H1 (cell line): ENCODE data around the gene SLC7A7. TPM values are rescaled to one million over a fixed set of nuclear protein-coding genes. Genes with fewer than 3 reads are reported as not detected.

ENCODE experiments used
- CTCF ChIA-PET: fragments of 300-600 bp; sonication (Branson Sonifier 250); formaldehyde crosslinking; loops from one replicate; lab custom pipeline; 2021; ENCODE audit not compliant: partially characterized antibody; lab: Charles Lee
- POLR2A ChIA-PET: fragments of 300-600 bp; sonication (Branson Sonifier 250); formaldehyde crosslinking; loops from one replicate; lab custom pipeline; 2021; ENCODE audit warnings: inconsistent platforms; ENCODE audit not compliant: partially characterized antibody; lab: Charles Lee
- DNase-seq, 2 experiments: peaks; one replicate each; pipeline versions ENCODE4 v3.0.0 to v3.0.0-alpha.2; 2010 to 2022; ENCODE audit warnings: low spot score in 2 of 2, low read depth in 1 of 2, mixed read lengths in 1 of 2
- FAIRE-seq: peaks from 2 replicates; lab custom pipeline; 2011; peaks lifted over from hg19 to GRCh38; lab: Jason Lieb, UNC
- H2AFZ ChIP-seq: 2 replicates; pipeline ENCODE4 v1.8.1; 2012; ENCODE audit warnings: low read length, inconsistent platforms
- H2AK5ac ChIP-seq: 2 replicates; pipeline ENCODE4 v1.6.1; 2013; ENCODE audit warnings: low read depth, low read length
- H2BK120ac ChIP-seq: replicated peaks from 2 replicates; pipeline ENCODE3; 2013; ENCODE audit warnings: low read depth, low read length, inconsistent platforms
- H2BK12ac ChIP-seq: 2 replicates; pipeline ENCODE4 v1.6.1; 2013; ENCODE audit warnings: low read depth, low read length
- H2BK15ac ChIP-seq: 2 replicates; pipeline ENCODE4 v1.6.1; 2013; ENCODE audit warnings: low read length
- H2BK20ac ChIP-seq: 2 replicates; pipeline ENCODE4 v1.6.1; 2013; ENCODE audit warnings: low read length
- H2BK5ac ChIP-seq: 2 replicates; pipeline ENCODE4 v1.6.1; 2013; ENCODE audit warnings: low read depth, low read length
- H3K14ac ChIP-seq: 2 replicates; pipeline ENCODE4 v1.6.1; 2013; ENCODE audit warnings: inconsistent platforms; ENCODE audit not compliant: insufficient read length
- H3K18ac ChIP-seq: 2 replicates; pipeline ENCODE4 v1.6.1; 2013; ENCODE audit warnings: low read length; ENCODE audit errors: extremely low read depth
- H3K23ac ChIP-seq: 2 replicates; pipeline ENCODE4 v1.6.1; 2013; ENCODE audit warnings: inconsistent platforms; ENCODE audit not compliant: insufficient read length
- H3K23me2 ChIP-seq: 2 replicates; pipeline ENCODE4 v1.6.1; 2013; ENCODE audit warnings: low read depth, low read length
- H3K27ac ChIP-seq: 2 replicates; pipeline ENCODE4 v1.6.1; 2011; ENCODE audit warnings: low read depth, low read length, inconsistent platforms
- H3K27me3 ChIP-seq, 4 experiments: replicated peaks in 1 of 4; 1 replicate in 1 of 4; 2 replicates in 3 of 4; pipeline versions ENCODE4 v1.6.1 to v1.8.1; 2011 to 2013; ENCODE audit warnings: low read length in 3 of 4, mild to moderate bottlenecking in 3 of 4, inconsistent platforms in 2 of 4, mixed read lengths in 2 of 4, moderate library complexity in 1 of 4; ENCODE audit not compliant: control insufficient read depth in 3 of 4, insufficient read depth in 3 of 4; ENCODE audit errors: extremely low read depth in 1 of 4
- H3K36me3 ChIP-seq, 4 experiments: 2 replicates each; pipeline versions ENCODE4 v1.6.1 to v1.8.1; 2011 to 2013; ENCODE audit warnings: mild to moderate bottlenecking in 4 of 4, low read length in 3 of 4, moderate library complexity in 2 of 4, control low read depth in 1 of 4, inconsistent platforms in 1 of 4; ENCODE audit not compliant: insufficient read depth in 4 of 4, control insufficient read depth in 2 of 4
- H3K4ac ChIP-seq: replicated peaks from 2 replicates; pipeline ENCODE3; 2013; ENCODE audit warnings: low read length, low read depth, mixed read lengths, inconsistent platforms; ENCODE audit not compliant: insufficient read length
- H3K4me1 ChIP-seq, 4 experiments: replicated peaks in 1 of 4; 1 replicate in 1 of 4; 2 replicates in 3 of 4; pipeline versions ENCODE4 v1.6.1 to v1.8.1; 2011 to 2013; ENCODE audit warnings: low read length in 3 of 4, inconsistent platforms in 2 of 4, mixed read lengths in 1 of 4; ENCODE audit not compliant: insufficient read depth in 4 of 4, control insufficient read depth in 3 of 4
- H3K4me2 ChIP-seq, 2 experiments: 2 replicates each; pipeline versions ENCODE4 v1.6.1 to v1.8.1; 2011 to 2013; ENCODE audit warnings: low read depth in 2 of 2, low read length in 2 of 2, control low read depth in 1 of 2, inconsistent platforms in 1 of 2, mild to moderate bottlenecking in 1 of 2; ENCODE audit not compliant: insufficient read depth in 1 of 2
- H3K4me3 ChIP-seq, 4 experiments: fragments of 200-600, 300-600 bp in 1 of 4; sonication (generic), shearing (Covaris generic), sonication (Bioruptor Twin) in 1 of 4; 2 replicates each; pipeline versions ENCODE4 v1.5.1 to v1.8.1; 2011 to 2016; ENCODE audit warnings: low read length in 4 of 4, low read depth in 3 of 4, control low read depth in 2 of 4, inconsistent platforms in 2 of 4, mild to moderate bottlenecking in 2 of 4, mixed read lengths in 1 of 4, moderate library complexity in 1 of 4; ENCODE audit not compliant: insufficient read depth in 2 of 4; ENCODE audit errors: extremely low read depth in 1 of 4
- H3K56ac ChIP-seq: replicated peaks from 2 replicates; pipeline ENCODE3; 2013; ENCODE audit warnings: low read depth, mild to moderate bottlenecking, mixed read lengths, low read length, inconsistent platforms; ENCODE audit not compliant: insufficient read length
- H3K79me1 ChIP-seq: 2 replicates; pipeline ENCODE4 v1.6.1; 2013; ENCODE audit warnings: low read depth, low read length, control low read depth
- H3K79me2 ChIP-seq, 2 experiments: 2 replicates each; pipeline versions ENCODE4 v1.6.1 to v1.8.1; 2012 to 2013; ENCODE audit warnings: low read length in 2 of 2, mild to moderate bottlenecking in 2 of 2, inconsistent platforms in 1 of 2; ENCODE audit not compliant: insufficient read depth in 2 of 2, control insufficient read depth in 1 of 2
- H3K9ac ChIP-seq, 4 experiments: replicated peaks in 1 of 4; 1 replicate in 1 of 4; 2 replicates in 3 of 4; pipeline versions ENCODE4 v1.6.1 to v1.8.1; 2011 to 2013; ENCODE audit warnings: low read depth in 3 of 4, low read length in 3 of 4, control low read depth in 2 of 4, mild to moderate bottlenecking in 2 of 4, moderate library complexity in 2 of 4, inconsistent platforms in 1 of 4; ENCODE audit errors: extremely low read depth in 1 of 4
- H3K9me3 ChIP-seq, 2 experiments: 2 replicates each; pipeline versions ENCODE4 v1.6.1 to v1.8.1; 2012 to 2013; ENCODE audit warnings: mild to moderate bottlenecking in 2 of 2, moderate library complexity in 2 of 2, control low read depth in 1 of 2, inconsistent platforms in 1 of 2, low read depth in 1 of 2, low read length in 1 of 2, mixed read lengths in 1 of 2; ENCODE audit not compliant: insufficient read depth in 2 of 2
- H4K20me1 ChIP-seq, 2 experiments: replicated peaks in 1 of 2; 2 replicates each; pipeline versions ENCODE3 to v1.8.1; 2011 to 2013; ENCODE audit warnings: inconsistent platforms in 2 of 2, low read length in 2 of 2, mild to moderate bottlenecking in 1 of 2; ENCODE audit not compliant: insufficient read depth in 2 of 2, control insufficient read depth in 1 of 2
- H4K5ac ChIP-seq: 2 replicates; pipeline ENCODE4 v1.6.1; 2013; ENCODE audit warnings: low read length, low read depth, mixed read lengths, inconsistent platforms; ENCODE audit not compliant: insufficient read length
- H4K8ac ChIP-seq: 2 replicates; pipeline ENCODE4 v1.8.0; 2013; ENCODE audit warnings: mild to moderate bottlenecking, moderate library complexity, low read length, inconsistent platforms; ENCODE audit not compliant: insufficient read depth; ENCODE audit errors: extremely low read depth
- H4K91ac ChIP-seq: replicated peaks from 2 replicates; pipeline ENCODE3; 2013; ENCODE audit warnings: low read length, mixed read lengths, inconsistent platforms; ENCODE audit not compliant: insufficient read length
- HDAC2 ChIP-seq, 2 experiments: fragments of 300-600 bp in 1 of 2; sonication (generic) in 1 of 2; IDR thresholded peaks; 2 replicates each; pipeline ENCODE4 v1.6.1; 2011 to 2012; ENCODE audit warnings: low read depth in 2 of 2, low read length in 2 of 2, mild to moderate bottlenecking in 2 of 2, moderate library complexity in 2 of 2, borderline replicate concordance in 1 of 2, inconsistent platforms in 1 of 2
- MAFK ChIP-seq: IDR thresholded peaks from 2 replicates; pipeline ENCODE4 v1.6.1; 2012; ENCODE audit warnings: low read depth, mild to moderate bottlenecking, improper control_type of control experiment, low read length
- NRF1 ChIP-seq: IDR thresholded peaks from 2 replicates; pipeline ENCODE4 v1.6.1; 2011; ENCODE audit warnings: mild to moderate bottlenecking, low read depth, low read length, improper control_type of control experiment
- POLR2A ChIP-seq, 2 experiments: IDR thresholded peaks; 1 replicate in 1 of 2; 2 replicates in 1 of 2; pipeline ENCODE4 v1.6.1; 2011; ENCODE audit warnings: low read depth in 2 of 2, low read length in 2 of 2, mild to moderate bottlenecking in 2 of 2; ENCODE audit errors: control extremely low read depth in 1 of 2
- POU5F1 ChIP-seq: IDR thresholded peaks from 2 replicates; pipeline ENCODE4 v1.6.1; 2011; ENCODE audit warnings: low read depth, mild to moderate bottlenecking, low read length, moderate library complexity
- SIRT6 ChIP-seq: IDR thresholded peaks from one replicate; pipeline ENCODE4 v1.7.1; 2012; ENCODE audit warnings: low read length, inconsistent platforms
- SP1 ChIP-seq: IDR thresholded peaks from 2 replicates; pipeline ENCODE4 v1.6.1; 2011; ENCODE audit warnings: low read depth, low read length
- TEAD4 ChIP-seq: IDR thresholded peaks from 2 replicates; pipeline ENCODE4 v1.6.1; 2012; ENCODE audit warnings: low read depth, low read length, inconsistent platforms, mixed read lengths
- USF2 ChIP-seq: IDR thresholded peaks from 2 replicates; pipeline ENCODE4 v1.6.1; 2011; ENCODE audit warnings: low read length, improper control_type of control experiment
- WGBS, 2 experiments: shearing (Covaris generic) in 1 of 2; methylation state at CpG; one replicate each; pipeline versions ENCODE4 v1.1.6 to v1.1.7; 2013 to 2015; ENCODE audit warnings: low lambda C conversion rate in 2 of 2, mixed read lengths in 2 of 2, inconsistent platforms in 1 of 2, low coverage in 1 of 2, missing lambda C conversion rate in 1 of 2; ENCODE audit not compliant: insufficient replicate concordance in 2 of 2, insufficient coverage in 1 of 2, insufficient read length in 1 of 2; ENCODE audit errors: extremely low coverage in 1 of 2, missing lambda C conversion rate in 1 of 2; 5-methylcytosine and 5-hydroxymethylcytosine counted together
- polyA plus RNA-seq, 7 experiments: library from polyadenylated mRNA; depleted of rRNA in 3 of 7; stranded (reverse) in 5 of 7; unstranded in 2 of 7; fragments of >200 nt in 5 of 7; fragments of 200-250 nt in 2 of 7; gene quantifications; 1 replicate in 5 of 7; 2 replicates in 1 of 7; 4 replicates in 1 of 7; pipeline versions ENCODE4 v1.2.1 to v1.2.3, GENCODE V29; 2011 to 2013; ENCODE audit warnings: missing spikeins in 2 of 7, mixed read lengths in 2 of 7
- total RNA-seq: library from RNA; stranded (reverse); fragmentation: NEBNext Ultra II Directional; extraction: Animal tissue kit (Norgen Biotek cat#: 25700); gene quantifications from 2 replicates; pipeline ENCODE4 v1.2.1, GENCODE V29; 2021

The SLC7A7 gene
- total and polyA plus RNA-seq, 2 of the 8 experiments (the other 6 are each of a cell fraction or from before 2014, with no cell fraction given): 5.8 to 14.9 TPM

- H4K91ac ChIP-seq: no peak overlapping the region
- H3K79me2 ChIP-seq: no peaks in the 10 kb centered on the region
- H2BK15ac ChIP-seq: no peak overlapping the region
- no peak overlapping the region for H3K9ac ChIP-seq
- peaks cover 2 to 11% (median 6%) of the 10 kb centered on the region in 4 experiments for H3K4me1 ChIP-seq
- 0 out of 2 replicates have a peak overlapping the region, but pooled peaks have one; percentile 2 for H2BK20ac ChIP-seq
- no peak overlapping the region for H4K5ac ChIP-seq
- H3K27me3 ChIP-seq: no peaks in the 10 kb centered on the region
- H2BK12ac ChIP-seq: no peak overlapping the region; the same call in 1 of the 2 replicates
- CTCF ChIA-PET: interaction anchor here (0.6 to 53.1 kb wide), 9 partner anchors 8 to 237 kb away, joined by 3 to 1562 read pairs (median 3); partner anchors contain the start of genes LRP10, MMP14 and REM2
- H3K9me3 ChIP-seq: peaks cover 0 to 4% of the 10 kb centered on the region in 2 experiments; a peak in 1 of 4 replicates
- H2BK120ac ChIP-seq: no peak overlapping the region
- 0 out of 2 replicates have a peak overlapping the region, but pooled peaks have one; percentile 0 for H2AK5ac ChIP-seq
- peak overlapping the region; percentile 20 to 26; a peak in 3 of 4 replicates for H3K4me2 ChIP-seq
- H2BK5ac ChIP-seq: no peak overlapping the region
- no peak overlapping the region for H4K8ac ChIP-seq
- no peak overlapping the region for H3K23ac ChIP-seq
- POLR2A ChIA-PET: interaction anchor here (1.0 to 2.3 kb wide), 9 partner anchors 9 to 48 kb away, joined by 3 to 15 read pairs (median 4); no protein-coding TSS in a partner anchor
- H3K56ac ChIP-seq: no peak overlapping the region
- no peaks in the 10 kb centered on the region for H3K79me1 ChIP-seq
- H2AFZ ChIP-seq: no peak overlapping the region
- no peak overlapping the region for H3K14ac ChIP-seq
- H3K23me2 ChIP-seq: no peaks in the 10 kb centered on the region
- WGBS, 2 experiments: 57% methylated on average over 5 of the region's 5 CpGs; no CpG with 5 or more reads in 1 of the 2 experiments
- no peak overlapping the region for H3K4me3 ChIP-seq
- H3K18ac ChIP-seq: 0 out of 2 replicates have a peak overlapping the region, but pooled peaks have one; percentile 3
- no peak for TF ChIP-seq USF2
- no peak for TF ChIP-seq SIRT6
- peak; percentile 92 for TF ChIP-seq TEAD4
- TF ChIP-seq POU5F1: 0 out of 2 replicates have a peak, but pooled peaks have one; percentile 27
- TF ChIP-seq HDAC2 (IDR thresholded peaks at IDR 0.05; ENCODE audit: borderline replicate concordance in 1 of 2, low read depth in 2 of 2, low read length in 2 of 2): 0 out of 4 replicates have a peak, but pooled peaks of 1 of the 2 experiments have one; percentile 13
- TF ChIP-seq NRF1: no peak
- TF ChIP-seq MAFK: no peak
- TF ChIP-seq POLR2A (IDR thresholded peaks at IDR 0.05; ENCODE audit: control extremely low read depth in 1 of 2, low read depth in 2 of 2, low read length in 2 of 2): no peak
- TF ChIP-seq SP1: peak; percentile 73
- H3K27ac ChIP-seq: no peak overlapping the region
- no peak overlapping the region for H3K4ac ChIP-seq
- DNase-seq (no peak), FAIRE-seq (no peak)
- H3K36me3 ChIP-seq: no peaks in the 10 kb centered on the region
- no peaks in the 10 kb centered on the region for H4K20me1 ChIP-seq
These were observed 18.0 kb downstream of the SLC7A7 start for GRCh38 chr14:22797017-22797917.
